ENCODE measurements around the gene FAM131A. TPM values are rescaled to one million over a fixed set of nuclear protein-coding genes. Genes with fewer than 3 reads are reported as not detected.

The FAM131A gene
- total and polyA plus RNA-seq, 9 of the 15 experiments (the other 6 are each of a cell fraction or from before 2014, with no cell fraction given): 0.48 to 11.1 (median 4.3) TPM

DNA sequence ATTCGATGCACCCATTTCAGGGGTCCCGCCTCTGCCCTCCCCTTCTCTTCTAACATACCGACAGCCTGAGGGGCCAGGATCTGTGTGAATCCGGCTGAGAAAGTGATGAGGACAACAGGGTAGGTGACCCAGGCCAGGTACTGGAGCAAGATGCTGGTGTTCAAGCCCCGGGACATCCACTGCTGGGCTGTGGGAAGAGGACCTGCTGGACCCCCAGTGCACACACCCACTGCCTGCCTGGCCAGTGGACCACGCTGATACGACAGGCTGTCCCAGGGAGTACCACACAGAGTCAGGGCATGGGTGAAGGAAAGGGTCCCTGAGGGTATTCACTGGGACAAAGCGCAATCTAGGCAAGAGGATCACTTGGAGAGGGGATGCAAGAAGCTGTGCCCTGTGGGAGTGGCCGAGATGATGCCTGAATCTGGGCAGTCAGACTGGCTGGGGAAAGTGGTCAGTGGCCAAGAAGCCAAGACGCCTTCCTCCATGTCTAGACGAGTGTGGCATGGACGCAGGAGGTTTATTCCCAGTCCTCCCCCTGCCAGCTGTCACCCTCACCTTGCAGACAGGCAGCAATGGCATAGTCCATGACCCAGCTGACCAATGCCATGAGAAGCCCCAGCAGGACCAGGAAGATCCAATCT lies 20.8 kb downstream of the FAM131A start:
- H3K36me3 ChIP-seq (ENCODE audit: control insufficient read depth, insufficient read depth, low read length): peaks cover 54% of the 10 kb centered on the region; the same call in 2 of the 3 replicates
- H3K9me1 ChIP-seq (ENCODE audit: control insufficient read depth, insufficient read depth, low read length): peaks cover 5% of the 10 kb centered on the region
- ATAC-seq (no peak), DNase-seq (ENCODE audit: extremely low read depth in 1 of 4, low spot score in 3 of 4) (no peak), FAIRE-seq (no peak)
- no peak overlapping the region for H2AFZ ChIP-seq (ENCODE audit: low read depth, low read length)
- no peaks in the 10 kb centered on the region for H4K20me1 ChIP-seq (replicated peaks; ENCODE audit: control insufficient read depth, insufficient read depth, low read length)
- H3K9ac ChIP-seq (ENCODE audit: insufficient read depth in 1 of 2, low read depth in 2 of 2, low read length in 2 of 2): peak overlapping the region in 1 of 2 experiments; percentile 89; a peak in 2 of 4 replicates
- no TSS peak for BruUV-seq (replicated peaks)
- intact Hi-C loops (cut with micrococcal nuclease): no loop called here
- H3K27me3 ChIP-seq (ENCODE audit: control insufficient read depth in 2 of 2, insufficient read depth in 2 of 2, low read length in 2 of 2): no peaks in the 10 kb centered on the region
- TF ChIP-seq BMI1 (IDR thresholded peaks at IDR 0.05; ENCODE audit: low read length): no peak
- TF ChIP-seq MAFF (IDR thresholded peaks at IDR 0.05; ENCODE audit: low read length): no peak
- TF ChIP-seq ZNF239 (CRISPR knock-in tag; IDR thresholded peaks at IDR 0.05): no peak
- in situ Hi-C loops (cut with MboI): no loop called here
- ChIA-PET POLR2A (interaction anchor here (1.7 kb wide), 1 partner anchor 10 kb away, joined by 9 read pairs; no protein-coding TSS in a partner anchor), CTCF (ENCODE audit: low intra/inter-chr PET ratio) (no interaction called here)
- peaks cover 36% of the 10 kb centered on the region for H3K79me2 ChIP-seq (ENCODE audit: control insufficient read depth, insufficient read depth, low read length)
- H3K4me3 ChIP-seq: no peak overlapping the region
- H3K9me3 ChIP-seq (replicated peaks; ENCODE audit: control insufficient read depth, insufficient read depth, low read depth, low read length): no peaks in the 10 kb centered on the region
- 91% methylated on average over 11 of the region's 12 CpGs for WGBS (ENCODE audit: insufficient coverage, low coverage, missing lambda C conversion rate)
- H3K4me1 ChIP-seq (replicated peaks in 1 of 2; ENCODE audit: control insufficient read depth in 2 of 2, insufficient read depth in 2 of 2, low read length in 2 of 2): peaks cover 21 to 77% of the 10 kb centered on the region in 2 experiments
- no peak overlapping the region for H3K27ac ChIP-seq (ENCODE audit: extremely low read depth, low read depth, low read length)
- no peak overlapping the region for H3K4me2 ChIP-seq (ENCODE audit: insufficient read depth, low read length)

DNA sequence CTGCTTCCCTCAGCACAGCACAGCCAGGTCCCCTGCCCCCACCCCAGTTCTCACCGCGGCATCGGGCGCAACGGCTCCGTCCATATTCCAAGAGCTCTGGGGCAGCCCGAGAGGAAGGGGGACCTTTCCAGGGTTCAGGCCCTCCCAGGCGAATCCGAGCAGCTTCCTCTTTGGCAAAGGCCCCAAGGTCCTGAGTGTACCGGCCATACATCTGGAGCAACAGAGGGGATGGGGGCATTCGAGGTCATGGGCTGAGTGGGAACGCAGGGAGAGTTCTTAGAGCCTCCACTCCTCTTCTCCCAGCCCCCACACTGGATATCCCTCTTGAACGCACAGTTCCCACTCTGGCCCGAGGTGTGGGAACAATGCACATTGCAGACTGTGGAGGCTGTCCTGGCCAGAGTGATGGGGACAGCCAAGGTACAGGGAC lies 21.5 kb downstream of the FAM131A start:
- H3K27me3 ChIP-seq (ENCODE audit: control insufficient read depth in 2 of 2, insufficient read depth in 2 of 2, low read length in 2 of 2): no peaks in the 10 kb centered on the region
- H3K4me1 ChIP-seq (replicated peaks in 1 of 2; ENCODE audit: control insufficient read depth in 2 of 2, insufficient read depth in 2 of 2, low read length in 2 of 2): peaks cover 21 to 70% of the 10 kb centered on the region in 2 experiments
- CTCF ChIA-PET (ENCODE audit: low intra/inter-chr PET ratio): no interaction called here
- H3K79me2 ChIP-seq (ENCODE audit: control insufficient read depth, insufficient read depth, low read length): peaks cover 43% of the 10 kb centered on the region
- no peak overlapping the region for H3K4me3 ChIP-seq
- H3K9me3 ChIP-seq (replicated peaks; ENCODE audit: control insufficient read depth, insufficient read depth, low read depth, low read length): no peaks in the 10 kb centered on the region
- H3K9me1 ChIP-seq (ENCODE audit: control insufficient read depth, insufficient read depth, low read length): peaks cover 5% of the 10 kb centered on the region
- DNase-seq (ENCODE audit: extremely low read depth in 1 of 4, low spot score in 3 of 4): no peak
- no peak overlapping the region for H2AFZ ChIP-seq (ENCODE audit: low read depth, low read length)
- no peaks in the 10 kb centered on the region for H4K20me1 ChIP-seq (replicated peaks; ENCODE audit: control insufficient read depth, insufficient read depth, low read length)
- POLR2A ChIA-PET: interaction anchor here (1.0 to 1.7 kb wide), 2 partner anchors 11 to 12 kb away, joined by 3 to 9 read pairs; no protein-coding TSS in a partner anchor
- FAIRE-seq: no peak
- BruUV-seq (replicated peaks): no TSS peak
- H3K36me3 ChIP-seq (ENCODE audit: control insufficient read depth, insufficient read depth, low read length): peaks cover 47% of the 10 kb centered on the region; the same call in 2 of the 3 replicates
- no peak overlapping the region; the same call in 2 of the 3 replicates for H3K27ac ChIP-seq (ENCODE audit: extremely low read depth, low read depth, low read length)
- intact Hi-C loops (cut with micrococcal nuclease) (no loop called here), in situ Hi-C loops (cut with MboI) (no loop called here)
- H3K9ac ChIP-seq (ENCODE audit: insufficient read depth in 1 of 2, low read depth in 2 of 2, low read length in 2 of 2): peak overlapping the region in 1 of 2 experiments; percentile 89; a peak in 2 of 4 replicates
- TF ChIP-seq, protein P1, sequence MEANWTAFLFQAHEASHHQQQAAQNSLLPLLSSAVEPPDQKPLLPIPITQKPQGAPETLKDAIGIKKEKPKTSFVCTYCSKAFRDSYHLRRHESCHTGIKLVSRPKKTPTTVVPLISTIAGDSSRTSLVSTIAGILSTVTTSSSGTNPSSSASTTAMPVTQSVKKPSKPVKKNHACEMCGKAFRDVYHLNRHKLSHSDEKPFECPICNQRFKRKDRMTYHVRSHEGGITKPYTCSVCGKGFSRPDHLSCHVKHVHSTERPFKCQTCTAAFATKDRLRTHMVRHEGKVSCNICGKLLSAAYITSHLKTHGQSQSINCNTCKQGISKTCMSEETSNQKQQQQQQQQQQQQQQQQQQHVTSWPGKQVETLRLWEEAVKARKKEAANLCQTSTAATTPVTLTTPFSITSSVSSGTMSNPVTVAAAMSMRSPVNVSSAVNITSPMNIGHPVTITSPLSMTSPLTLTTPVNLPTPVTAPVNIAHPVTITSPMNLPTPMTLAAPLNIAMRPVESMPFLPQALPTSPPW (CRISPR knock-in tag; IDR thresholded peaks at IDR 0.05): no peak
- TF ChIP-seq, protein P2, sequence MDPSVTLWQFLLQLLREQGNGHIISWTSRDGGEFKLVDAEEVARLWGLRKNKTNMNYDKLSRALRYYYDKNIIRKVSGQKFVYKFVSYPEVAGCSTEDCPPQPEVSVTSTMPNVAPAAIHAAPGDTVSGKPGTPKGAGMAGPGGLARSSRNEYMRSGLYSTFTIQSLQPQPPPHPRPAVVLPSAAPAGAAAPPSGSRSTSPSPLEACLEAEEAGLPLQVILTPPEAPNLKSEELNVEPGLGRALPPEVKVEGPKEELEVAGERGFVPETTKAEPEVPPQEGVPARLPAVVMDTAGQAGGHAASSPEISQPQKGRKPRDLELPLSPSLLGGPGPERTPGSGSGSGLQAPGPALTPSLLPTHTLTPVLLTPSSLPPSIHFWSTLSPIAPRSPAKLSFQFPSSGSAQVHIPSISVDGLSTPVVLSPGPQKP (CRISPR knock-in tag; IDR thresholded peaks at IDR 0.05): no peak
- TF ChIP-seq ZC3H8 (IDR thresholded peaks at IDR 0.05) (no peak), FOXA3 (CRISPR knock-in tag; conservative IDR thresholded peaks at IDR 0.05 in 1 of 2, IDR thresholded peaks at IDR 0.05 in 1 of 2) (no peak)
- ATAC-seq: no peak
- 79% methylated on average over 14 of the region's 14 CpGs for WGBS (ENCODE audit: insufficient coverage, low coverage, missing lambda C conversion rate)
- no peak overlapping the region for H3K4me2 ChIP-seq (ENCODE audit: insufficient read depth, low read length)
